ENCODE measurements around the gene IQUB.

GRCh38 chr7:123581162-123581459 is 46.7 kb upstream of the IQUB start:
- TF ChIP-seq CTCF (IDR thresholded peaks at IDR 0.05; ENCODE audit: borderline replicate concordance, extremely low read depth, low read length, poor library complexity, severe bottlenecking) = no peak
- TF ChIP-seq EZH2 (IDR thresholded peaks at IDR 0.05; ENCODE audit: borderline replicate concordance, low read depth, low read length, severe bottlenecking) = no peak
